Ovary (tissue), 3 donors: ENCODE results near the gene SIRT6.

Experiments
- EP300 ChIP-seq: sonication (generic); formaldehyde crosslinking; IDR thresholded peaks from one replicate; pipeline ENCODE4 v1.6.1; 2017; ENCODE audit warnings: antibody characterized with exemption
- POLR2A ChIP-seq: fragments of 450-650 bp; IDR thresholded peaks from one replicate; pipeline ENCODE4 v1.6.1; 2017; ENCODE audit warnings: antibody characterized with exemption, mild to moderate bottlenecking, moderate library complexity
- TF ChIP-seq, protein P1 (sequence below), 3 donors: fragments of 450-650 bp in 2 of 3; fragments of 200-600 bp in 1 of 3; IDR thresholded peaks; one replicate each; pipeline versions ENCODE4 v1.5.1 to v1.8.0; 2016 to 2022; ENCODE audit warnings: antibody characterized with exemption in 3 of 3, mild to moderate bottlenecking in 1 of 3
- donor health status: DM: no; HTN: no; CAD: no.

DNA sequence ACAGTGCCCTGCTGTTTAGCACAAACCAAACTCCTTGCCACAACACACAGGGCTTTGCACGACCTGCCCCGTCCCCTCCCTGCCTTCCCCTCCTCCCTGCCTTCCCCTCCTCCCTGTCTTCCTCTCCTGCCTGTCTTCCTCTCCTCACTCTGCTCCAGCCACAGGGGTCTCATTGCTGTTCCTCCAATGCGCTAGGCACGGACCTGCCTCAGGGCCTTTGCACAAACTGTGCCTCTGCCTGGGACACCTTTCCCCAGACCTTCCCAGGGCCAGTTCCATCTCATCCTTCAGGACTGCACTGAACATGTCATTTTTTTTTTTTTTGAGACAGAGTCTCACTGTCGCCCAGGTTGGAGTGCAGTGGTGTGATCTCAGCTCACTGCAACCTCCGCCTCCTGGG, 30.7 kb downstream of the SIRT6 start:
- TF ChIP-seq, protein P1, sequence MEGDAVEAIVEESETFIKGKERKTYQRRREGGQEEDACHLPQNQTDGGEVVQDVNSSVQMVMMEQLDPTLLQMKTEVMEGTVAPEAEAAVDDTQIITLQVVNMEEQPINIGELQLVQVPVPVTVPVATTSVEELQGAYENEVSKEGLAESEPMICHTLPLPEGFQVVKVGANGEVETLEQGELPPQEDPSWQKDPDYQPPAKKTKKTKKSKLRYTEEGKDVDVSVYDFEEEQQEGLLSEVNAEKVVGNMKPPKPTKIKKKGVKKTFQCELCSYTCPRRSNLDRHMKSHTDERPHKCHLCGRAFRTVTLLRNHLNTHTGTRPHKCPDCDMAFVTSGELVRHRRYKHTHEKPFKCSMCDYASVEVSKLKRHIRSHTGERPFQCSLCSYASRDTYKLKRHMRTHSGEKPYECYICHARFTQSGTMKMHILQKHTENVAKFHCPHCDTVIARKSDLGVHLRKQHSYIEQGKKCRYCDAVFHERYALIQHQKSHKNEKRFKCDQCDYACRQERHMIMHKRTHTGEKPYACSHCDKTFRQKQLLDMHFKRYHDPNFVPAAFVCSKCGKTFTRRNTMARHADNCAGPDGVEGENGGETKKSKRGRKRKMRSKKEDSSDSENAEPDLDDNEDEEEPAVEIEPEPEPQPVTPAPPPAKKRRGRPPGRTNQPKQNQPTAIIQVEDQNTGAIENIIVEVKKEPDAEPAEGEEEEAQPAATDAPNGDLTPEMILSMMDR (IDR thresholded peaks at IDR 0.05), result no peak
- TF ChIP-seq POLR2A (no peak), EP300 (no peak)
